GM12873 (cell line): ENCODE data around the gene GLP2R.

Experiments
- CTCF ChIP-seq: IDR thresholded peaks from 2 replicates; pipeline ENCODE4 v1.5.1; 2012; ENCODE audit warnings: low read depth, mild to moderate bottlenecking, moderate library complexity, low read length, control low read depth; ENCODE audit not compliant: insufficient read depth; ENCODE audit errors: missing control alignments

GLP2R gene

GRCh38 chr17:9872852-9873251 lies 47.1 kb downstream of the GLP2R start:
- no peak for TF ChIP-seq CTCF

- no peak for TF ChIP-seq CTCF
These were observed 49.0 kb downstream of the GLP2R start for GRCh38 chr17:9874722-9875121.

GRCh38 chr17:9875441-9875840 lies 49.7 kb downstream of the GLP2R start:
- TF ChIP-seq CTCF: no peak

GRCh38 chr17:9878356-9878755 lies 52.6 kb downstream of the GLP2R start:
- no peak for TF ChIP-seq CTCF

- no peak for TF ChIP-seq CTCF
These were observed 53.2 kb downstream of the GLP2R start for GRCh38 chr17:9878786-9879525.

GRCh38 chr17:9880582-9880999 lies 54.9 kb downstream of the GLP2R start:
- no peak for TF ChIP-seq CTCF

GRCh38 chr17:9883451-9883850 lies 57.7 kb downstream of the GLP2R start:
- TF ChIP-seq CTCF: no peak
